ENCODE results near the gene CHD6.

DNA sequence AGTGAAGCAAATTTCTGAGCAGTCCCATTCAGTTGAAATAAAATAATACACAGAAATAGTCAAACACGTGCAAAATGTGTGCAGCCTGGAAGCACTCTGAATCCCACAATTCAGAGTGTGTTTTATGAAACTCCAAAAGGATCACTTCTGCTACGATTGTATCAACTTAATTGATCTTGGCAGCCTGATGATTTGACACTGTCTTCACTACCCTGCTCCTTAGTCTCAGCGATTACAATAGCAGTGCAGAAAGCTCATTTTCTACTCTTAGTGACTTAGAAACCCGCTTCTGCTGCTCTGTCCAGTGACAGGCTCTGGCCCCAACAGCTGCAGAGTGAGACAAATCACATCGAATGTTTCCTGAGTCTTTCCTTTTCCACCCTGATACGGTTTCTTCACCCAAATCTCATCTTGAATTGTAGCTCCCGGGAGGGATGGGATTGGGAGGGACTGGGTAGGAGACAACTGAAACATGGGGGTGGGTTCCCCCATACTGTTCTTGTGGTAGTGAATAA is 235.3 kb downstream of the CHD6 start:
- TF ChIP-seq, protein P1, sequence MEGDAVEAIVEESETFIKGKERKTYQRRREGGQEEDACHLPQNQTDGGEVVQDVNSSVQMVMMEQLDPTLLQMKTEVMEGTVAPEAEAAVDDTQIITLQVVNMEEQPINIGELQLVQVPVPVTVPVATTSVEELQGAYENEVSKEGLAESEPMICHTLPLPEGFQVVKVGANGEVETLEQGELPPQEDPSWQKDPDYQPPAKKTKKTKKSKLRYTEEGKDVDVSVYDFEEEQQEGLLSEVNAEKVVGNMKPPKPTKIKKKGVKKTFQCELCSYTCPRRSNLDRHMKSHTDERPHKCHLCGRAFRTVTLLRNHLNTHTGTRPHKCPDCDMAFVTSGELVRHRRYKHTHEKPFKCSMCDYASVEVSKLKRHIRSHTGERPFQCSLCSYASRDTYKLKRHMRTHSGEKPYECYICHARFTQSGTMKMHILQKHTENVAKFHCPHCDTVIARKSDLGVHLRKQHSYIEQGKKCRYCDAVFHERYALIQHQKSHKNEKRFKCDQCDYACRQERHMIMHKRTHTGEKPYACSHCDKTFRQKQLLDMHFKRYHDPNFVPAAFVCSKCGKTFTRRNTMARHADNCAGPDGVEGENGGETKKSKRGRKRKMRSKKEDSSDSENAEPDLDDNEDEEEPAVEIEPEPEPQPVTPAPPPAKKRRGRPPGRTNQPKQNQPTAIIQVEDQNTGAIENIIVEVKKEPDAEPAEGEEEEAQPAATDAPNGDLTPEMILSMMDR (IDR thresholded peaks at IDR 0.05): no peak
- TF ChIP-seq POLR2A (IDR thresholded peaks at IDR 0.05): no peak

Data from heart left ventricle (tissue), 13 donors.